ENCODE measurements around the gene LIMCH1. TPM values are rescaled to one million over a fixed set of nuclear protein-coding genes. Genes with fewer than 3 reads are reported as not detected.

The LIMCH1 gene
- total RNA-seq, 2 experiments from 2014 or later, result not detected

DNA sequence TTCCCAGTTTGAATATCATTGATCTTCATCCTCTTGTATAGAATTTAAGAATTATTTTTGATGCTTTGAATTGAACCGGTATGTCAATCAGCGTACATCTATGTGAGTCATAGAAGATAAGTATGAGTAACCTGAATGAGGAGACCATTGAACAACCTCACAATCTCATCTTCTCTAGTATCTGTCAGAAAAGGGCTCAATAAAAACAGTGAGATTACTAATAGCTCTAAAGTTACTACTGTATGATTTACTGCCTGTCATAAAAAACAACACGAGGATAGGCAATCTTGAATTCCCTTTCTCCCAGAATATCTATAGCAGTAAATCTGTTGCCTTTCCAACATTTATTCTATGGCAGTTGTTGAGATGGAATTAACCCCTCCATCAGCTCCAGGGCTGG is 174.5 kb downstream of the LIMCH1 start:
- Mint-ChIP-seq H3K4me1 (ENCODE audit: low read depth) (no peaks in the 10 kb centered on the region), H3K27me3 (peaks cover 3% of the 10 kb centered on the region), H3K36me3 (ENCODE audit: low read depth) (no peaks in the 10 kb centered on the region), H3K4me3 (no peak overlapping the region), H3K27ac (no peak overlapping the region), H3K9me3 (no peaks in the 10 kb centered on the region)
- ATAC-seq (no peak), DNase-seq (no peak)
- CTCF ChIA-PET, result no interaction called here
- no peak for TF ChIP-seq CTCF (IDR thresholded peaks at IDR 0.05)
- POLR2A ChIA-PET, result no interaction called here
- intact Hi-C loops (cut with micrococcal nuclease), result no loop called here

GRCh38 chr4:41713768-41714167 is 175.8 kb downstream of the LIMCH1 start:
- TF ChIP-seq CTCF (IDR thresholded peaks at IDR 0.05), result no peak
- CTCF ChIA-PET, result no interaction called here
- DNase-seq (no peak), ATAC-seq (no peak)
- Mint-ChIP-seq H3K27ac (no peak overlapping the region), H3K9me3 (no peaks in the 10 kb centered on the region), H3K27me3 (peaks cover 3% of the 10 kb centered on the region), H3K4me1 (ENCODE audit: low read depth) (no peaks in the 10 kb centered on the region), H3K36me3 (ENCODE audit: low read depth) (no peaks in the 10 kb centered on the region), H3K4me3 (no peak overlapping the region)
- POLR2A ChIA-PET, result no interaction called here
- intact Hi-C loops (cut with micrococcal nuclease), result no loop called here

DNA sequence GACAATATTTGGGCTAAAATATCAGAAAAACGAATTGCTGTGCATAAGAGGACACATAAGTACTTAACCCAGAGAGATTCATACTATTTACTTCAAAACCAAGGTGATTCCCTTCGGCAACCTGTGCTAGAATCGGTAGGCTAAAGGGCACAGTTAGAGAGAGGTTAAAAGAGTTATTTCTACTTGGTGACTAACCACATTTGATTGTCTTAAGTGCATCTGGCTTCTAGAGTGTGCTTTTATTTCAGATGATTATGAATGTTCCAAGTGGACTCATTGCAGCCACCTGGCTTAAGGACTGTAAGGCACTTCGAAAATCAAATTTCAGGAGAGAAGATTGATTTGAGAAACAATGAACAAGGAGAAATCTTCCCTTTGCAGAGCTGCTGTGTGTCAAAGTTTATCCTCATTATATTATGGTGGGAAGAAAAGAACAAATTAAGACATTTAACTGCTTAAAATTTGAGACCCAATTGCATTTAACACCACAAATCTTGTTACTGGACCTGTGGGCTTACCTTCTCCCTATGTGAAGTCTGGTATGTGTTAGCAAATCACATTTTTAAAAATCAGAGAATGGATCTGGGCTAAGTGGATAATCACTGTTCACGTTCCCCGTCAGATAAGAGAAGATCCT is 176.5 kb downstream of the LIMCH1 start:
- no peak for ATAC-seq
- H3K4me3 Mint-ChIP-seq, result no peak overlapping the region
- H3K4me1 Mint-ChIP-seq (ENCODE audit: low read depth), result no peaks in the 10 kb centered on the region
- intact Hi-C loops (cut with micrococcal nuclease), result no loop called here
- ChIA-PET POLR2A (no interaction called here), CTCF (no interaction called here)
- no peak overlapping the region for H3K27ac Mint-ChIP-seq
- H3K9me3 Mint-ChIP-seq, result no peaks in the 10 kb centered on the region
- no peak for TF ChIP-seq CTCF (IDR thresholded peaks at IDR 0.05)
- DNase-seq, result no peak
- H3K36me3 Mint-ChIP-seq (ENCODE audit: low read depth), result no peaks in the 10 kb centered on the region
- peaks cover 3% of the 10 kb centered on the region for H3K27me3 Mint-ChIP-seq

- no peak overlapping the region for H3K4me3 Mint-ChIP-seq
- POLR2A ChIA-PET, result no interaction called here
- no peaks in the 10 kb centered on the region for H3K4me1 Mint-ChIP-seq (ENCODE audit: low read depth)
- peaks cover 3% of the 10 kb centered on the region for H3K27me3 Mint-ChIP-seq
- TF ChIP-seq CTCF (IDR thresholded peaks at IDR 0.05), result no peak
- H3K9me3 Mint-ChIP-seq, result no peaks in the 10 kb centered on the region
- DNase-seq (no peak), ATAC-seq (no peak)
- CTCF ChIA-PET, result no interaction called here
- H3K36me3 Mint-ChIP-seq (ENCODE audit: low read depth), result no peaks in the 10 kb centered on the region
- H3K27ac Mint-ChIP-seq, result no peak overlapping the region
- intact Hi-C loops (cut with micrococcal nuclease), result no loop called here
These were observed 177.2 kb downstream of the LIMCH1 start for GRCh38 chr4:41715155-41715554.

- TF ChIP-seq CTCF (IDR thresholded peaks at IDR 0.05), result no peak
- ATAC-seq (no peak), DNase-seq (no peak)
- ChIA-PET CTCF (no interaction called here), POLR2A (no interaction called here)
- Mint-ChIP-seq H3K4me3 (no peak overlapping the region), H3K27ac (no peak overlapping the region), H3K9me3 (no peaks in the 10 kb centered on the region), H3K36me3 (ENCODE audit: low read depth) (no peaks in the 10 kb centered on the region), H3K27me3 (peaks cover 3% of the 10 kb centered on the region), H3K4me1 (ENCODE audit: low read depth) (no peaks in the 10 kb centered on the region)
- intact Hi-C loops (cut with micrococcal nuclease), result no loop called here
These were observed 180.9 kb downstream of the LIMCH1 start for GRCh38 chr4:41718907-41719306.
